ENCODE results near the gene PARP12. TPM values are rescaled to one million over a fixed set of nuclear protein-coding genes. Genes with fewer than 3 reads are reported as not detected.

The PARP12 gene
- total and polyA plus RNA-seq, 3 donors from 2014 or later, result 39.4 to 63.1 (median 54.6) TPM

DNA sequence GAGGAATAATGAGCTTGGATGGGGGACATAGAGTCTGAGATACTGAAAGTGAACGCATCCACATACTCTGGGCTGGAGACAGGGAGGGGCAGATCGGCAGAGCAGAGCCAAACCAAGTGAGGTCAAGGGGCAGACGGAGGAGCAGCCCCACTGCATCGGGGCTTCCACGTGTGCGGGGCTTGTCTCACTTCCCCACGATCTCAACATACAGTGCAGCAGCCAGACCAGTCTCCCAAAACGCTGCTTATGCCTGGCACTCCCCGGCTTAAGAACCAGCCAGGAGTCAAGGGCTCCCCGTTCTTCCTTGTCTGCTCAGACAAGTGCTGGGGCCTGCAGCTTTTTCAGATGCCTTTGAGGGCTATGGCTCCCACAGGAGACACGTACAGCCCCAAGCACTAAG lies 43.6 kb downstream of the PARP12 start:
- 44 to 49% methylated on average over 8 to 11 of the region's 11 CpGs for WGBS, 2 donors
- Histone ChIP-seq H3K9me3 (no peaks in the 10 kb centered on the region), H3K4me1 (no peaks in the 10 kb centered on the region), H3K36me3 (ENCODE audit: low read depth, missing control alignments) (no peaks in the 10 kb centered on the region), H3K27me3 (no peaks in the 10 kb centered on the region), H3K4me3 (no peak overlapping the region), H3K27ac (no peak overlapping the region)
- intact Hi-C loops (cut with DNase I; ENCODE audit: low total_unique reads), result no loop called here
- DNase-seq, result no peak
- no peak for TF ChIP-seq POLR2A (IDR thresholded peaks at IDR 0.05)
- TF ChIP-seq, protein P1, sequence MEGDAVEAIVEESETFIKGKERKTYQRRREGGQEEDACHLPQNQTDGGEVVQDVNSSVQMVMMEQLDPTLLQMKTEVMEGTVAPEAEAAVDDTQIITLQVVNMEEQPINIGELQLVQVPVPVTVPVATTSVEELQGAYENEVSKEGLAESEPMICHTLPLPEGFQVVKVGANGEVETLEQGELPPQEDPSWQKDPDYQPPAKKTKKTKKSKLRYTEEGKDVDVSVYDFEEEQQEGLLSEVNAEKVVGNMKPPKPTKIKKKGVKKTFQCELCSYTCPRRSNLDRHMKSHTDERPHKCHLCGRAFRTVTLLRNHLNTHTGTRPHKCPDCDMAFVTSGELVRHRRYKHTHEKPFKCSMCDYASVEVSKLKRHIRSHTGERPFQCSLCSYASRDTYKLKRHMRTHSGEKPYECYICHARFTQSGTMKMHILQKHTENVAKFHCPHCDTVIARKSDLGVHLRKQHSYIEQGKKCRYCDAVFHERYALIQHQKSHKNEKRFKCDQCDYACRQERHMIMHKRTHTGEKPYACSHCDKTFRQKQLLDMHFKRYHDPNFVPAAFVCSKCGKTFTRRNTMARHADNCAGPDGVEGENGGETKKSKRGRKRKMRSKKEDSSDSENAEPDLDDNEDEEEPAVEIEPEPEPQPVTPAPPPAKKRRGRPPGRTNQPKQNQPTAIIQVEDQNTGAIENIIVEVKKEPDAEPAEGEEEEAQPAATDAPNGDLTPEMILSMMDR (IDR thresholded peaks at IDR 0.05), result no peak

DNA sequence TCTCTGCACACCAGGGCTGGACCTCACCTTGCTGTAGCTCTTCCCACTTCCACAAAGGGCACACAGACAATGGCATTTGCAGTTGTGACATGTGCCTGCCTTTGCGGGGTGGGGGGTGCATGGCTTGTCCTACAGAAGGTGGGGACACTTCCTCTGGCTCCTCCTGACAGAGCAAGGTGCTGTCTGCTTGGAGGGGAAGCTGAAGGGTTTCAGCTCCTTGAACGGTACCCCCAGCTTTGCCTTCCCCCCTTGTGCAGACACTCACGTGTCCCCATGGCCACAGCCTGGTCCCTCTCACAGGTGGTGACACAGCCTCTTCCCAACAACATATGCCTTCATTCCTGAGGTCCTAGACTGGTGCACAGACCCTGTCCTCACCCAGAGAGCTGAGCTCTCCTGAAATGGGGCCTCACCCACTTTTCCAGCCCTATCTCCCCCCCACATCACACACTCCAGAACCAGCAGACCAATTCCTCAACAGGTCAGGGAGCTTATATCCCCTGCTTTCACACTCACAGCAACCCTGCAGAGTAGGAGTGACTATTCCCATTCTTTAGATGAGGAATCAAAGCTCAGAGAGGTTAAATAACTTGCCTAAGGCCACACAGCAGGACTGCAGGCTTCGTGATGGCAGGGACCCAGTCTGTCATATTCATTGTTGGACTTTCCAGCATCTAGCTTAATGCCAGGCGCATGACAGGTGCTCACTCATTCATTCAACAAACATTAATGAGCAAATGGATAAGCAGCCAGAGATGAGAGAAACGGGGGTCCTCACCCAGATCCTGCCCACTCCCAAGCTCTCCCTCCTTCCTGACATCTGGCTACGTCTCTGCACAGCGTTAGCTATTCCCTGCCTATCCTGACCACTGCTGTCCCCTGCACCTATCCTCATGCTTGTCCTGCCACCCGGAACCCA lies 44.4 kb downstream of the PARP12 start:
- Histone ChIP-seq H3K27ac (no peak overlapping the region), H3K4me1 (no peaks in the 10 kb centered on the region), H3K27me3 (no peaks in the 10 kb centered on the region), H3K4me3 (no peak overlapping the region), H3K9me3 (no peaks in the 10 kb centered on the region), H3K36me3 (ENCODE audit: low read depth, missing control alignments) (no peaks in the 10 kb centered on the region)
- DNase-seq, result no peak
- intact Hi-C loops (cut with DNase I; ENCODE audit: low total_unique reads), result no loop called here
- TF ChIP-seq, protein P1 (IDR thresholded peaks at IDR 0.05), result no peak
- no peak for TF ChIP-seq POLR2A (IDR thresholded peaks at IDR 0.05)
- WGBS, 2 donors, result 85% methylated on average over 9 of the region's 9 CpGs

- DNase-seq, result no peak
- Histone ChIP-seq H3K27ac (no peak overlapping the region), H3K36me3 (ENCODE audit: low read depth, missing control alignments) (no peaks in the 10 kb centered on the region), H3K27me3 (no peaks in the 10 kb centered on the region), H3K4me1 (no peaks in the 10 kb centered on the region), H3K4me3 (no peak overlapping the region), H3K9me3 (no peaks in the 10 kb centered on the region)
- intact Hi-C loops (cut with DNase I; ENCODE audit: low total_unique reads), result no loop called here
- TF ChIP-seq, protein P1 (IDR thresholded peaks at IDR 0.05), result no peak
- TF ChIP-seq POLR2A (IDR thresholded peaks at IDR 0.05), result no peak
- WGBS, 2 donors, result 84 to 100% methylated on average over 2 to 15 of the region's 15 CpGs
Observed at GRCh38 chr7:140017543-140017942, 45.2 kb downstream of the PARP12 start.

GRCh38 chr7:140017034-140017433 lies 45.7 kb downstream of the PARP12 start:
- TF ChIP-seq POLR2A (IDR thresholded peaks at IDR 0.05), result no peak
- TF ChIP-seq, protein P1 (IDR thresholded peaks at IDR 0.05), result no peak
- H3K36me3 ChIP-seq (ENCODE audit: low read depth, missing control alignments), result no peaks in the 10 kb centered on the region
- no peak for DNase-seq
- intact Hi-C loops (cut with DNase I; ENCODE audit: low total_unique reads), result no loop called here
- 90 to 93% methylated on average over 2 to 7 of the region's 7 CpGs for WGBS, 2 donors
- no peaks in the 10 kb centered on the region for H3K27me3 ChIP-seq
- no peak overlapping the region for H3K27ac ChIP-seq
- H3K9me3 ChIP-seq, result no peaks in the 10 kb centered on the region
- H3K4me3 ChIP-seq, result no peak overlapping the region
- no peaks in the 10 kb centered on the region for H3K4me1 ChIP-seq

All from testis (tissue), 3 donors.